ENCODE measurements around the gene LHFPL3.

GRCh38 chr7:104371216-104371979 lies 43.0 kb downstream of the LHFPL3 start:
- TF ChIP-seq CTCF (conservative IDR thresholded peaks at IDR 0.05; ENCODE audit: low read depth, low read length) (no peak), EZH2 (IDR thresholded peaks at IDR 0.05; ENCODE audit: borderline replicate concordance, low read depth, low read length, poor library complexity, severe bottlenecking) (no peak)

All from A673 (cell line).